MM.1S (cell line): ENCODE results near the gene COL9A2.

Experiments used
- DNase-seq: peaks from one replicate; pipeline ENCODE4 v3.0.0-alpha.2; 2015
- H2AFZ ChIP-seq: fragments of 300-600 bp; sonication (generic); 2 replicates; pipeline ENCODE4 v1.6.0; 2016; ENCODE audit warnings: antibody characterized with exemption, low read length
- H3F3A ChIP-seq: fragments of 300-600 bp; sonication (generic); 2 replicates; pipeline ENCODE4 v1.6.1; 2016; ENCODE audit warnings: mild to moderate bottlenecking, antibody characterized with exemption, low read length, moderate library complexity, mixed read lengths; ENCODE audit not compliant: insufficient read depth
- H3K27ac ChIP-seq: fragments of 300-600 bp; sonication (generic); 2 replicates; pipeline ENCODE4 v1.5.1; 2016; ENCODE audit warnings: mild to moderate bottlenecking, low read length
- H3K27me3 ChIP-seq: fragments of 300-600 bp; sonication (generic); replicated peaks from 2 replicates; pipeline ENCODE4 v1.6.0; 2016; ENCODE audit warnings: low read length; ENCODE audit not compliant: insufficient read depth
- H3K36me3 ChIP-seq: fragments of 300-600 bp; sonication (generic); replicated peaks from 2 replicates; pipeline ENCODE4 v1.6.1; 2016; ENCODE audit warnings: mild to moderate bottlenecking, low read length, mixed read lengths; ENCODE audit not compliant: insufficient read depth
- H3K4me1 ChIP-seq: fragments of 300-600 bp; sonication (generic); 2 replicates; pipeline ENCODE4 v1.6.1; 2016; ENCODE audit warnings: low read length, mixed read lengths
- H3K4me2 ChIP-seq: fragments of 300-600 bp; sonication (generic); 2 replicates; pipeline ENCODE4 v1.6.0; 2016; ENCODE audit warnings: low read depth, low read length
- H3K4me3 ChIP-seq: fragments of 300-600 bp; sonication (generic); 2 replicates; pipeline ENCODE4 v1.5.1; 2016; ENCODE audit warnings: low read length, mixed read lengths
- H3K79me2 ChIP-seq: fragments of 300-600 bp; sonication (generic); 2 replicates; pipeline ENCODE4 v1.6.1; 2016; ENCODE audit warnings: mixed run types, low read length, mixed read lengths
- H3K9ac ChIP-seq: fragments of 300-600 bp; sonication (generic); 2 replicates; pipeline ENCODE4 v1.6.1; 2016; ENCODE audit warnings: low read length, mixed read lengths
- H3K9me2 ChIP-seq: fragments of 300-600 bp; sonication (generic); replicated peaks from 2 replicates; pipeline ENCODE4 v1.6.1; 2016; ENCODE audit warnings: mild to moderate bottlenecking, low read length, mixed read lengths; ENCODE audit not compliant: insufficient read depth
- H3K9me3 ChIP-seq: fragments of 300-600 bp; sonication (generic); replicated peaks from 2 replicates; pipeline ENCODE4 v1.6.1; 2016; ENCODE audit warnings: mild to moderate bottlenecking, low read length, mixed read lengths; ENCODE audit not compliant: insufficient read depth
- H4K20me1 ChIP-seq: fragments of 300-600 bp; sonication (generic); 2 replicates; pipeline ENCODE4 v1.6.1; 2016; ENCODE audit warnings: mild to moderate bottlenecking, low read length, moderate library complexity, mixed read lengths; ENCODE audit not compliant: insufficient read depth
- EZH2 ChIP-seq: fragments of 300-600 bp; sonication (generic); optimal IDR thresholded peaks from 2 replicates; pipeline ENCODE3; 2017; ENCODE audit warnings: low read depth, mild to moderate bottlenecking, antibody characterized with exemption, low read length, mixed read lengths
- EZH2phosphoT487 ChIP-seq: fragments of 300-600 bp; sonication (generic); IDR thresholded peaks from 2 replicates; pipeline ENCODE4 v1.6.1; 2018; ENCODE audit warnings: antibody characterized with exemption, low read length
- TF ChIP-seq, protein P1 (sequence below): fragments of 300-600 bp; sonication (generic); IDR thresholded peaks from 2 replicates; pipeline ENCODE4 v1.5.1; 2016; ENCODE audit warnings: antibody characterized with exemption, low read length, mixed read lengths

COL9A2 gene

DNA sequence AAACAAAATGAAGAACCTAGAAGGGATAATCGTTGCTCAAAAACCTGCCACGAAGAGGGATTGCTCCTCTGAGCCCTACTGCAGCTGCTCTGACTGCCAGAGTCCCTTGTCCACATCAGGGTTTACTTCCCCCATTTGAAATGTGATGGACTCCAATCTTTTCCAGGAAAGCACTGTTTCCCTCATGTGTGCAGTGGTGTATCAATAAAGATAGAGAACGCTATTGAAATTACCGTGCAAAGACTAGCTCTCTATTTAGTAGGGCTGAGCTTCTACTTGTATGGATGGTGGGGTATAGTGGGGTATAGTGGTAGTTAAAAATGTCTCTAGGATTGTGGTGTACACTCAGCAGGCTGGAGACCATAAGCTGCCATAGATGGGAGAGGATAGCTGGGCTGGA lies 65.6 kb downstream of the COL9A2 start:
- Histone ChIP-seq H3F3A (0 out of 2 replicates have a peak, but pooled peaks cover under 1% of the 10 kb centered on the region), H3K9me2 (no peaks in the 10 kb centered on the region), H3K9me3 (no peaks in the 10 kb centered on the region), H3K27ac (no peak overlapping the region), H3K27me3 (no peaks in the 10 kb centered on the region), H3K79me2 (peaks cover 10% of the 10 kb centered on the region), H3K36me3 (no peaks in the 10 kb centered on the region), H3K9ac (no peak overlapping the region), H2AFZ (no peak overlapping the region), H4K20me1 (no peaks in the 10 kb centered on the region), H3K4me3 (no peak overlapping the region), H3K4me1 (peaks cover 3% of the 10 kb centered on the region; the same call in 1 of the 2 replicates), H3K4me2 (no peak overlapping the region)
- DNase-seq: no peak
- TF ChIP-seq EZH2phosphoT487: no peak
- no peak for TF ChIP-seq EZH2
- TF ChIP-seq, protein P1, sequence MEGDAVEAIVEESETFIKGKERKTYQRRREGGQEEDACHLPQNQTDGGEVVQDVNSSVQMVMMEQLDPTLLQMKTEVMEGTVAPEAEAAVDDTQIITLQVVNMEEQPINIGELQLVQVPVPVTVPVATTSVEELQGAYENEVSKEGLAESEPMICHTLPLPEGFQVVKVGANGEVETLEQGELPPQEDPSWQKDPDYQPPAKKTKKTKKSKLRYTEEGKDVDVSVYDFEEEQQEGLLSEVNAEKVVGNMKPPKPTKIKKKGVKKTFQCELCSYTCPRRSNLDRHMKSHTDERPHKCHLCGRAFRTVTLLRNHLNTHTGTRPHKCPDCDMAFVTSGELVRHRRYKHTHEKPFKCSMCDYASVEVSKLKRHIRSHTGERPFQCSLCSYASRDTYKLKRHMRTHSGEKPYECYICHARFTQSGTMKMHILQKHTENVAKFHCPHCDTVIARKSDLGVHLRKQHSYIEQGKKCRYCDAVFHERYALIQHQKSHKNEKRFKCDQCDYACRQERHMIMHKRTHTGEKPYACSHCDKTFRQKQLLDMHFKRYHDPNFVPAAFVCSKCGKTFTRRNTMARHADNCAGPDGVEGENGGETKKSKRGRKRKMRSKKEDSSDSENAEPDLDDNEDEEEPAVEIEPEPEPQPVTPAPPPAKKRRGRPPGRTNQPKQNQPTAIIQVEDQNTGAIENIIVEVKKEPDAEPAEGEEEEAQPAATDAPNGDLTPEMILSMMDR: no peak
